Adipocyte (in vitro differentiated cells): ENCODE data around the gene ECE1.

ENCODE experiments used
- DNase-seq: peaks from one replicate; pipeline ENCODE4 v3.0.0-alpha.2; 2015; ENCODE audit warnings: low read depth
- H3K27me3 ChIP-seq: replicated peaks from 2 replicates; pipeline ENCODE4 v1.7.0; 2013; ENCODE audit warnings: mild to moderate bottlenecking, low read length, moderate library complexity; ENCODE audit not compliant: control insufficient read depth, insufficient read depth
- H3K36me3 ChIP-seq: 2 replicates; pipeline ENCODE4 v1.7.0; 2013; ENCODE audit warnings: low read length, mild to moderate bottlenecking, moderate library complexity; ENCODE audit not compliant: control insufficient read depth, insufficient read depth, severe bottlenecking
- H3K4me1 ChIP-seq: 2 replicates; pipeline ENCODE4 v1.7.0; 2013; ENCODE audit warnings: mild to moderate bottlenecking, low read length, moderate library complexity; ENCODE audit not compliant: control insufficient read depth, insufficient read depth
- H3K4me3 ChIP-seq: 2 replicates; pipeline ENCODE4 v1.7.0; 2013; ENCODE audit warnings: mild to moderate bottlenecking, low read length, moderate library complexity
- H3K9ac ChIP-seq: 2 replicates; pipeline ENCODE4 v1.7.0; 2013; ENCODE audit warnings: mild to moderate bottlenecking, low read length, moderate library complexity
- H3K9me3 ChIP-seq: 2 replicates; pipeline ENCODE4 v1.7.0; 2013; ENCODE audit warnings: mild to moderate bottlenecking, low read length, moderate library complexity; ENCODE audit not compliant: control insufficient read depth

Gene ECE1

DNA sequence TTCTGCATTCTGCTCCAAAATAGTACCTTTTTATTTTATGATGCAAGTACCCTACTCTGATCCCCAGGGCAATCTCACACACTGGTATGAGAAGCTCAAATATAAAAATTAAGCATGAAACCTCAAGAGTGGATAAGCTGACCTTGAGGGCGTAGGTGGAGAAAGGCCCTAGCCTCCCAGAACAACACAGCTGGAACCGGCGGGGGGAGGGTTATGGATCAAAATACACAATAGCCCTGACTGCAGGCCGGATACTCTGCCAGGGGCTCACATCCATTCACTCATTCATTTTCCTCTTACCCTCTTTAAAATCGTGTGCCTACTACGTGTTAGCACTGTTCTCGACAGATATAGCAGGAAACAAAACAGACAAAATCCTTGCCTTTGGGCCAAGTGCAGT is 32.8 kb upstream of the ECE1 start:
- H3K4me3 ChIP-seq: no peak overlapping the region
- H3K36me3 ChIP-seq: no peaks in the 10 kb centered on the region
- H3K27me3 ChIP-seq: no peaks in the 10 kb centered on the region
- H3K9ac ChIP-seq: peak overlapping the region; percentile 77
- peaks cover 93% of the 10 kb centered on the region for H3K4me1 ChIP-seq
- no peaks in the 10 kb centered on the region for H3K9me3 ChIP-seq
- DNase-seq: peak; percentile 67

DNA sequence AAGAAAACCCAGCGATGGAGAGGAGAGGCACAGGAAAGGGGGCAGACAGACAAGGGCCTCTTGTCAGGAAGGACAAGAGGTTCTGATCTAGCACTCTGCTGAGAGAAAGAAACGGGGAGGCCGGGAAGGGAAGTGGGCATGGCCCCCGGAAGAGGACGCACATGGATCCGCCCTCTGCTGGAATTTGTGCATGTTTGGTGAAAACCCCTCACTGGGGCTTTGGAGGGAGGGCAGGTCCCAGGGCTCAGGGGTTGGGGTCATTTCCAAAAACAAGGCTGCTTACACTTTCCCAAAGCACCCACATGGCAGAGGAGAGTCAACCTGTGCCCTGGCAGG is 32.4 kb upstream of the ECE1 start:
- Histone ChIP-seq H3K4me1 (peaks cover 96% of the 10 kb centered on the region), H3K27me3 (no peaks in the 10 kb centered on the region), H3K9ac (peak overlapping the region; percentile 77), H3K4me3 (no peak overlapping the region), H3K36me3 (no peaks in the 10 kb centered on the region), H3K9me3 (no peaks in the 10 kb centered on the region)
- DNase-seq: peak; percentile 52

GRCh38 chr1:21321963-21322680 is 31.9 kb upstream of the ECE1 start:
- DNase-seq: no peak
- H3K9ac ChIP-seq: peak overlapping the region; percentile 77
- no peaks in the 10 kb centered on the region for H3K9me3 ChIP-seq
- peaks cover 96% of the 10 kb centered on the region for H3K4me1 ChIP-seq
- H3K27me3 ChIP-seq: no peaks in the 10 kb centered on the region
- H3K36me3 ChIP-seq: no peaks in the 10 kb centered on the region
- no peak overlapping the region for H3K4me3 ChIP-seq

- no peak overlapping the region for H3K4me3 ChIP-seq
- no peaks in the 10 kb centered on the region for H3K9me3 ChIP-seq
- no peak for DNase-seq
- no peaks in the 10 kb centered on the region for H3K27me3 ChIP-seq
- H3K9ac ChIP-seq: peak overlapping the region; percentile 62
- no peaks in the 10 kb centered on the region for H3K36me3 ChIP-seq
- peaks cover 93% of the 10 kb centered on the region for H3K4me1 ChIP-seq
These were observed 30.3 kb upstream of the ECE1 start for GRCh38 chr1:21320410-21321108.

GRCh38 chr1:21319447-21320407 is 29.5 kb upstream of the ECE1 start:
- H3K4me1 ChIP-seq: peaks cover 89% of the 10 kb centered on the region
- H3K4me3 ChIP-seq: no peak overlapping the region
- DNase-seq: no peak
- no peaks in the 10 kb centered on the region for H3K36me3 ChIP-seq
- H3K9ac ChIP-seq: peak overlapping the region; percentile 80
- no peaks in the 10 kb centered on the region for H3K27me3 ChIP-seq
- no peaks in the 10 kb centered on the region for H3K9me3 ChIP-seq

- H3K9me3 ChIP-seq: no peaks in the 10 kb centered on the region
- H3K4me1 ChIP-seq: peaks cover 90% of the 10 kb centered on the region
- peak overlapping the region; percentile 80 for H3K9ac ChIP-seq
- H3K4me3 ChIP-seq: peak overlapping the region; percentile 12
- DNase-seq: no peak
- H3K27me3 ChIP-seq: no peaks in the 10 kb centered on the region
- no peaks in the 10 kb centered on the region for H3K36me3 ChIP-seq
These were observed 28.5 kb upstream of the ECE1 start for GRCh38 chr1:21318714-21319159.

DNA sequence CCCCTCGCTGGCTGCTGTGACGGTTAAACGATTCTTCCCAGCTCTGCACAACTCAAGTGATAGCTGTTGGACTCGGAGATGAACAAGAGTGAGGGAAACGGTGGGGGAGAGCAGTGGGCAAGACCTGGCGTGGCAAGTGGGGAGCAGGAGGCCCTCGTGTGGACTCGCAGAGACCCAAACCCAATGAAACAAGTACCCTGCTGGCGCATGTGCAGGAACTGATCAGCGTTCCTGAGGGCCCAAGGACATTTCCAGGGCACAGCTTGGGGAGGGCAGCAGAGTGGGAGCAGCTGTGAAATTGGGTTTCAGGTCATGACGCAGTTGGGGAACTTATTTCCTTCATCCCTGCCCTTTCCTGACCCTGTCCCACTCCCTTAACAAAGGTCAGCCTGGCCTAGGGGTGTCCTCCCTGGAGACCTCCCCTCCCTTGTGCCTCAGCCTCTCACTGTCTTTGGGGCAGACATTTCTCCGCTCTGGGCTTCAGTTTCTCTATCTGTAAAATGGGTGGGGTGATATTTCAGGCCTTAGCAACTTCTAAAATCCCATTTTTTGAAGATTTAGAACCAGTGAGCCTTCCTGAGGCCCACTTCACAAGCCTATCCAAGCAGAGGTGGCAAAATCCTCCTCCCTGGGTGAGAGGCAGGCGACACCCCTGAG is 27.9 kb upstream of the ECE1 start:
- Histone ChIP-seq H3K36me3 (no peaks in the 10 kb centered on the region), H3K9ac (peak overlapping the region; percentile 80), H3K4me3 (peak overlapping the region; percentile 48), H3K4me1 (peaks cover 90% of the 10 kb centered on the region), H3K27me3 (no peaks in the 10 kb centered on the region), H3K9me3 (no peaks in the 10 kb centered on the region)
- DNase-seq: no peak

GRCh38 chr1:21317690-21318043 is 27.4 kb upstream of the ECE1 start:
- Histone ChIP-seq H3K4me1 (peaks cover 89% of the 10 kb centered on the region), H3K36me3 (no peaks in the 10 kb centered on the region), H3K27me3 (no peaks in the 10 kb centered on the region), H3K4me3 (peak overlapping the region; percentile 48), H3K9me3 (no peaks in the 10 kb centered on the region), H3K9ac (peak overlapping the region; percentile 80)
- DNase-seq: no peak

- peak overlapping the region; percentile 48 for H3K4me3 ChIP-seq
- peaks cover 84% of the 10 kb centered on the region for H3K4me1 ChIP-seq
- H3K27me3 ChIP-seq: no peaks in the 10 kb centered on the region
- peak; percentile 95 for DNase-seq
- H3K36me3 ChIP-seq: no peaks in the 10 kb centered on the region
- peak overlapping the region; percentile 80 for H3K9ac ChIP-seq
- H3K9me3 ChIP-seq: no peaks in the 10 kb centered on the region
These were observed 26.9 kb upstream of the ECE1 start for GRCh38 chr1:21317035-21317689.

DNA sequence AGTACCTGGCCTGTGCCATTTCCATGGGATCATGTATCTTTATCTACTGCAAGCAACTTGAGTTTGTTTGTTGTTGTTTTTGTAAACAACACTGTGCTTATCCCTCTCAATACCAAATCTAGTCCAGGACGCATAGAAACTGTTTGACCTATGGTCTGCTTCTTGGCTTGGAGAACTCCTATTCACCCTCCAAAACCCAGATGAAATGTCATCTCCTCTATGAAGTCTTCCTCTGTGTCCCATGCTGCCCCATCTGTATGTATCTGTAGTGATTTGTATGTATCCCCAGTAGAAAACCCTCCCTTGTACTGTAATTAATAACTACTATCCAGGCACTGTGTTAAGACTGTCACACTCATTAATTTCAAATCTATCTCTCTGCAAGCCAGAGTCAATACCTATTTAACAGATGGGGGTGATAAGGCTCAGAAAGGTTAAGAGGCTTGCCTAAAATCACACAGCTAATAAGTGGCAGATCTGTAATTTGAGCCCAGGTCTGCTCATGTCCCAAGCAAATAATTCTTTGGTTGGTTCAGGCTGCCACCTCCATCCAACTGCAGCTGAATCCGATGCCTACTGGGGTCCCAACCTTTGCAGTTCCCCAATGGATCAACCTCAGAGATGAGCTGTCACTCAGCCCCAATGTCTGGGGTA is 24.6 kb upstream of the ECE1 start:
- Histone ChIP-seq H3K9ac (peak overlapping the region; percentile 63), H3K27me3 (no peaks in the 10 kb centered on the region), H3K9me3 (no peaks in the 10 kb centered on the region), H3K4me3 (peak overlapping the region; percentile 47), H3K4me1 (peaks cover 79% of the 10 kb centered on the region), H3K36me3 (no peaks in the 10 kb centered on the region)
- DNase-seq: no peak
